Gastrocnemius medialis (tissue), 4 donors: ENCODE measurements around the gene POLA1.

ENCODE experiments used
- CTCF ChIP-seq, 5 experiments: fragments of 450-650 bp in 3 of 5; fragments of 200-600 bp in 2 of 5; sonication (generic) in 2 of 5; IDR thresholded peaks in 4 of 5; conservative IDR thresholded peaks in 1 of 5; 1 replicate in 4 of 5; 2 replicates in 1 of 5; pipeline ENCODE4 v1.5.1; 2016 to 2019; ENCODE audit warnings: antibody characterized with exemption in 5 of 5, mild to moderate bottlenecking in 3 of 5, moderate library complexity in 3 of 5
- POLR2A ChIP-seq, 2 donors: fragments of 450-650 bp; IDR thresholded peaks; one replicate each; pipeline ENCODE4 v1.6.1; 2017; ENCODE audit warnings: antibody characterized with exemption in 2 of 2, mild to moderate bottlenecking in 2 of 2, moderate library complexity in 2 of 2

- no peak for TF ChIP-seq CTCF (IDR thresholded peaks at IDR 0.05 in 4 of 5, conservative IDR thresholded peaks at IDR 0.05 in 1 of 5)
- TF ChIP-seq POLR2A (IDR thresholded peaks at IDR 0.05): no peak
Measured at GRCh38 chrX:25005034-25005381, 311.3 kb downstream of the POLA1 start.
